Measurements from ENCODE around the gene SRGAP2C.
"Not testable (repeated sequence)": the region's sequence is repeated elsewhere in the genome, so short reads cannot be mapped to it uniquely, and the experiment has no call there.

- not testable (repeated sequence) for TF ChIP-seq CTCF (IDR thresholded peaks at IDR 0.05; ENCODE audit: insufficient read depth, low read depth, low read length); EZH2 (IDR thresholded peaks at IDR 0.05; ENCODE audit: insufficient read depth, low read length)
Measured at GRCh38 chr1:121151294-121151693, 33.5 kb upstream of the SRGAP2C start.
